Omental fat pad (tissue), 4 donors: ENCODE results near the gene UST. TPM values are rescaled to one million over a fixed set of nuclear protein-coding genes. Genes with fewer than 3 reads are reported as not detected.

Experiments used
- ATAC-seq: fragments of 150-250 bp; one replicate; pipeline ENCODE4 v1.9.1; 2016; ENCODE audit warnings: mild to moderate bottlenecking, moderate library complexity; ENCODE audit not compliant: low FRiP score
- DNase-seq: peaks from one replicate; pipeline ENCODE4 v3.0.0-alpha.2; 2019; ENCODE audit warnings: low spot score
- total RNA-seq, 4 donors: library from RNA; depleted of rRNA; stranded (reverse); fragments of >200 nt; gene quantifications; one replicate each; pipeline ENCODE4 v1.1.0, GENCODE V29; 2016
- TF ChIP-seq, protein P1 (sequence below), 3 donors: fragments of 450-650 bp; IDR thresholded peaks; one replicate each; pipeline ENCODE4 v1.5.1; 2016 to 2017; ENCODE audit warnings: antibody characterized with exemption in 3 of 3, mild to moderate bottlenecking in 3 of 3, moderate library complexity in 2 of 3

Gene UST
- total RNA-seq, 4 donors from 2014 or later: 9.2 to 20.8 (median 15.0) TPM

DNA sequence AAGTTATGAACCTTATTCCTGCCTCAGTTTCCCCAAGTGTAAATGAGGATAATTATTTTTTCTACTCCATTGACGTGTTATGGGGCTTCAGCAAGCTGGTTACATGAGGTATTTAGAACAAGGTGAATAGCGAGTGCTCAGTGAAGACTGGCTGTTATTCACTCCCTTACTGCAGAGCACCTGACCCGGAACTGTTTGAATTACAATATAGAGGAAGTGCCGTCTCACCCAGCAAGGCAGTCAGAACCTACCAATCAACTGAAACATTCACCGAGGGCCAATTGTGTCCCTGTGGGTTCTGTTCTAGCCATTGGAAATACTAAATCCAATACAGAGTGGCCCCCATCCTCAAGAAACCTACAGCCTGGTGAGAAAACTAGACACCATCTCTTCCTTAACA, 216.9 kb downstream of the UST start:
- ATAC-seq (no peak), DNase-seq (no peak)
- TF ChIP-seq, protein P1, sequence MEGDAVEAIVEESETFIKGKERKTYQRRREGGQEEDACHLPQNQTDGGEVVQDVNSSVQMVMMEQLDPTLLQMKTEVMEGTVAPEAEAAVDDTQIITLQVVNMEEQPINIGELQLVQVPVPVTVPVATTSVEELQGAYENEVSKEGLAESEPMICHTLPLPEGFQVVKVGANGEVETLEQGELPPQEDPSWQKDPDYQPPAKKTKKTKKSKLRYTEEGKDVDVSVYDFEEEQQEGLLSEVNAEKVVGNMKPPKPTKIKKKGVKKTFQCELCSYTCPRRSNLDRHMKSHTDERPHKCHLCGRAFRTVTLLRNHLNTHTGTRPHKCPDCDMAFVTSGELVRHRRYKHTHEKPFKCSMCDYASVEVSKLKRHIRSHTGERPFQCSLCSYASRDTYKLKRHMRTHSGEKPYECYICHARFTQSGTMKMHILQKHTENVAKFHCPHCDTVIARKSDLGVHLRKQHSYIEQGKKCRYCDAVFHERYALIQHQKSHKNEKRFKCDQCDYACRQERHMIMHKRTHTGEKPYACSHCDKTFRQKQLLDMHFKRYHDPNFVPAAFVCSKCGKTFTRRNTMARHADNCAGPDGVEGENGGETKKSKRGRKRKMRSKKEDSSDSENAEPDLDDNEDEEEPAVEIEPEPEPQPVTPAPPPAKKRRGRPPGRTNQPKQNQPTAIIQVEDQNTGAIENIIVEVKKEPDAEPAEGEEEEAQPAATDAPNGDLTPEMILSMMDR (IDR thresholded peaks at IDR 0.05): no peak

GRCh38 chr6:148964467-148964866, 217.6 kb downstream of the UST start:
- DNase-seq: no peak
- TF ChIP-seq, protein P1 (IDR thresholded peaks at IDR 0.05): no peak
- ATAC-seq: no peak

DNA sequence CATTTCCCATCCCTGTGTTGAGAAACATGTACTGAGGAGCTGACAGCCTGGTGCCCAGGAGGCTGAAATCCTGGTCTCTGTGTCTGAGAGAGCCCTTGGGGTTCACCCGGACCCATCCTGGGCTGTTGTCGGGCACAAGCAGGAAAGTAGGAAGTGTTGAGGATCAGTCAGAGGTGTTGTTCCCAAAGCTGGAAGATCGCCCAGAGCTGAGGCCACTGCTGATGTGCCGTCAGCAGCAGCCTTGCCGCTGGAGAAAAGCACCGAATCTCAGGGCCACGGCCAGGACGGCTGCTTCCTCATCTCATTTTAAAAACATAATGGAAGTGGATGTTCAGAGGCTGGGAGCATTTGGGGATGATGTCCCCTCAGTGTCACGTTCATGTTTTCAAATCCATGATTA, 218.5 kb downstream of the UST start:
- TF ChIP-seq, protein P1 (IDR thresholded peaks at IDR 0.05): no peak
- ATAC-seq: no peak
- DNase-seq: no peak

GRCh38 chr6:148967011-148967520, 220.2 kb downstream of the UST start:
- DNase-seq (no peak), ATAC-seq (no peak)
- TF ChIP-seq, protein P1 (IDR thresholded peaks at IDR 0.05): no peak

DNA sequence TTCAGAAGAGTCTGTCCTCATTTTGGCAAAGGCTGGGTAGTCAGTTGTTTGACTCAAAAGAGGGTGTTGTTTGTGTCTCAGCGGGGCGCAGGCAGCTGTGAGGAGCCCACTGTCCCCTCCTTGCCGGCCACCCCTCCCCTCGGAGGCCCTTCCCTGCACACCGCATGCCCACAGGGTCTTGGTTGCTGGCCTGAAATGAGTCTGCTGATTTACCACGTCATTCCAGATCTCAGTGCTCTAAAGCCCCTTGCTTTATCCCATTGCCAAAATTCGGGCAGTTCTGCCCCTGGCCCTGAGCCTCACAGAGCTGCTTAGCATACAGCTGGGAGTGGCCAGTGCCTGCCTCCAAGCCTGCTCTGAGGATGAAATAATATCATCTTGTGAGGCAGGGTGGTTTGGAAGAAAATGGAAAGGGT, 220.7 kb downstream of the UST start:
- ATAC-seq: no peak
- TF ChIP-seq, protein P1 (IDR thresholded peaks at IDR 0.05): no peak
- no peak for DNase-seq

GRCh38 chr6:148968771-148969602, 222.2 kb downstream of the UST start:
- no peak for ATAC-seq
- no peak for DNase-seq
- TF ChIP-seq, protein P1 (IDR thresholded peaks at IDR 0.05): no peak

GRCh38 chr6:148969603-148970061, 222.8 kb downstream of the UST start:
- TF ChIP-seq, protein P1 (IDR thresholded peaks at IDR 0.05): no peak
- ATAC-seq (no peak), DNase-seq (no peak)
